HUDEP-2 (cell line): ENCODE results near the gene ZBTB9.

ENCODE experiments used
- DNase-seq, 76 experiments: peaks; one replicate each; lab custom pipeline; 2025; ENCODE audit not compliant: unreplicated experiment in 76 of 76; lab: John Stamatoyannopoulos, UW

The ZBTB9 gene

DNA sequence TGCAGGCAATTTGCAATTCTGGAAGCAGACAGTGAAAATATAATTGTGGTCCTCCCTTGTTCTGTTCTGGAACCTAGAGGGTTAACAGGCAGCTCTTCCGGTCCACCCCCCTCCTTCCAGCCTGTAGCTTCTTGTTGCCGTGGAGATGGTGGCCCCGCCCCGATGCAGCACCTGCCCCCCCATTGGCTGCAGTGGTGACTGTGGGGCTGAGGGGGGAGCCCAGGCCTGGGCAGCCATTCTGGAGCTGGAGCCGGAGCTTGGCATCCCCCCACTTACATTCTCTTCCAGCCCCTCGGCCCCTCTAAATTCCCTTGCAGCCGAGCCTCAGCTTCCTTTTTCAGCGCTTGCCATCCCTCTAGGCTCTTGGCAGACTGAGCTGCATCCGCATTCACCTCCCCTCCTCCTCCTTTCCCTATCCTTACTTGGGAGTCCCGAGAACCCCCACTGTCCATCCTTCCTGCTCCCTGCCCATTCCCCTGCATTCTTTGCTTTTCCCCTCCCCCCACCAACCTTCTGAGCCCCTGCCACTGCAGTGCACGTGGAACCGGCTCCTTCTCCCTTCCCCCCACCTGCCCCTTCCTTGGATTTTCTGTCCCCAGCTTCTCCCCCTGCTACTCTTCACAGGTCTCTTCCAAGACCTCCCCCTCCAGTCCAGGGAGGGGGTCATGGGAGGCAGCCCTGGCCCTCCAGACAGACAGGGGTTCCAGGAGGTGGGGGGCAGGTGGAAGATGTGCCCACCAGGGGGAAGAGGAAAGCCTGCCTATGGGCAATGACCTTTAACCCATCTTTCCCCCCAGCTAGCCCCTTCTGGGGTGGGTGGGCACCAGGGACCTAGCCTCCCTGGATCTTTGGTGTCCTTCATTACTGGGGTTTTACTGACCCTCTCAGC, 23.1 kb upstream of the ZBTB9 start:
- DNase-seq, result peak in 61 of 76 experiments; percentile 21 to 79 (median 61)

DNA sequence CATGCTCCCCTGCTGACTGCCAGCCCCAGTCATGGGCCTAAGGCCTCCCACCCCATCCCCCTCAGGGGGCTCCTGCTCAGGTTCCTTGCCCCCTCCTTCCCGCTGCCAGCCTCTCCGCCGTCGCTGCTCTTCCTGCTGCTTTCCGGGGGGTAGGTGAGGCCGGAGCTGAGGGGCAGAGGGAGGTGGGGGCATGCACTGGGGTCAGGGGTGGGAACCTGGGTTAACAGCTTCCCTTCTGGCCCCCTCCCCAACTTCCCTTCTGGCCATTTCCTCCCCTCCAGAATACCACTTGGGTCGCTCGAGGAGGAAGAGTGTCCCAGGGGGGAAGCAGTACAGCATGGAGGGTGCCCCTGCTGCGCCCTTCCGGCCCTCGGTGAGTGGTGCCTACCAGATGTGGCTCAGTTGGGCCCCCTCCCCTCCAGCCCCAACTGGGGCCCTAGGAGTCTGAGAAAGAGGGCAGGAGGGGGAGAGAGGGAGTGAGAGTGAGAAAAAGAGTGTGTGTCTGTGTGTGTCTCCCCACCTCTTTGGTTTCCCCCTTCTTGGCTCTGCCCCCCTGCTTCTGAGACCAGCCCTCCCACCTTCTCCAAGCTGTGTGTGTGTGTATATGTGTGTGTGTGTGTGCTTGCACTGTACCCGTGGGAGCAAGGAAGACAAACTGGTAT, 22.4 kb upstream of the ZBTB9 start:
- DNase-seq, result no peak

DNA sequence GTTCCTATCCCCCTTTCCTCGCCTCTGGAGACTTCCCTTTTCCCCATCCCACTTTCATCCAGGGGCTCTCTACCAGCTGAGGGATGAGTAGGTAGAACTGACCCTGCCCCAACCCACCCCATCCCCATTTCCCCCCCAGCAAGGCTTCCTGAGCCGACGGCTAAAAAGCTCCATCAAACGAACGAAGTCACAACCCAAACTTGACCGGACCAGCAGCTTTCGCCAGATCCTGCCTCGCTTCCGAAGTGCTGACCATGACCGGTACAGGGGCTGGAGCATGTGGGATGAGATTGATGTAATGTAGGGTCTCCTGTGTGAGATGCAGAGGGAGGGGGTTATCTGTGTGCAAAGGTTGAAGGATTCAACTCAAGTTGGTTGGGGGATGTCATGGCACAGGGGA, 21.8 kb upstream of the ZBTB9 start:
- DNase-seq, result no peak

DNA sequence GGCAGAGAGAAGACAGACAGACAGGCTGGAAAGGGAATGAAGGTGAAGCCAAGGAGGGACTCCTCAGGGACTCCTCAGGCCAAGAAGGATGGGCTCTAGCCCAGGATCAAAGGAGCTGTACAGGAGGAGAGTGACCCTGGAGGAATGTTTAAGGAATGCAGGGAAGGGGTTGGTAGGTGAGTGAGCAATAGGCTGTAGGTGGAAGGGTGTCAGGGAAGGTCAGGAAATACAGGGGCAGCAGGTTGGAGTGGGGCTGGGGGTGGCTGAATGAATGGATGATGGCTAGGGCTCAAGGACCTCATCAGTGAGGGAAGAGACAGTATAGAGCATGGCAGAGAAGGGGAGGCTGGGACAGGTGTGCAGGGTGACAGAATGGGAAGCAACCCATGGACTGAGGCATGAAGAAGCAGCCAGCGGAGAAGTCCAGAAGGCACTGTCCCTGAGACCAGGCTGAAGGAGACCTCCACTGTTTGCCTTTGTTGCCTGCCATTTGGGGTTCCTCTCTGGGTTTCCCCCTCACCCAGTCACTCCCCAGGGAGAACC, 21.3 kb upstream of the ZBTB9 start:
- no peak for DNase-seq

DNA sequence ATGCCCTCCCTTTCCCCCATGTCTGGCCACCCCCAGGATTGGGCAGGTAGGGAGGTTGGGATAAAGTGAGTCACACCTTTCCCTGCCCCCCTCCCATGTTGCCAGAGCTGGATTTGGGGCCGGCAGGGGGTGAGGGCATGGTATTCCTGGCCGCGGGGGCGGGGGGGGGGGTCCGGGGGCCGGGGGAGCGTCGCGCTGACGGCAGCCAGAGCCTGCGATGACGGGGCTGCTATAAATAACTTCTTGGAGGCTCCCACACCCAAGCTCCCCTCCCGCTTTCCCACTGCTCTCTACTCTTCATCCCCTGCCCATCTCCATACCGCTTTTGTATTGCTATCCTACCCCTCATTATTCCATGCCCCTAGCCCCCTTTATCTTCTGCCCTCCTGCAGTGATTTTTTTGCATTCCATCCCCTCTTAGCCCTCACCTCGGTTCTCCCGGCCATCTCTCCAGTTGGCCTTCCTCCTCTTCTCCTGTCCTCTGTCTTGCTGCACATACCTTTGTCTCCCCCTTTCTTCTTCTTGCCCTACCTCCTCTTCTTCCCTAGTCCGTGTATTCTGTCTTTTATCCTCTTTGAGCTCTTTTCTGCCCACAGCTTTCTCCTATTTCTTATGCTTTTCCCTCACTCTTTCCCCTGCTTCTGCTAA, 20.7 kb upstream of the ZBTB9 start:
- no peak for DNase-seq

DNA sequence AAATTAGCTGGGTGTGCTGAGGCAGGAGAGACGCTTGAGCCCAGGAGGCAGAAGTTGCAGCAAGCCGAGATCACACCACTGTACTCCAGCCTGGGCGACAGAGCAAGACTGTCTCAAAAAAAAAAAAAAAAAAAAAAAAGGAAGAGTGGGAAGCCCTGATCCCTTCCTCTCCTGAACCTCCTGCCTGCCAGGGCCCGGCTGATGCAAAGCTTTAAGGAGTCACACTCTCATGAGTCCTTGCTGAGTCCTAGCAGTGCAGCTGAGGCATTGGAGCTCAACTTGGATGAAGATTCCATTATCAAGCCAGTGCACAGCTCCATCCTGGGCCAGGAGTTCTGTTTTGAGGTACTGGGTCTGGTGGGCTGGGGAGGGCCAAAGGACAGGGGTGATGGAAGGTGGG, 19.4 kb upstream of the ZBTB9 start:
- no peak for DNase-seq

DNA sequence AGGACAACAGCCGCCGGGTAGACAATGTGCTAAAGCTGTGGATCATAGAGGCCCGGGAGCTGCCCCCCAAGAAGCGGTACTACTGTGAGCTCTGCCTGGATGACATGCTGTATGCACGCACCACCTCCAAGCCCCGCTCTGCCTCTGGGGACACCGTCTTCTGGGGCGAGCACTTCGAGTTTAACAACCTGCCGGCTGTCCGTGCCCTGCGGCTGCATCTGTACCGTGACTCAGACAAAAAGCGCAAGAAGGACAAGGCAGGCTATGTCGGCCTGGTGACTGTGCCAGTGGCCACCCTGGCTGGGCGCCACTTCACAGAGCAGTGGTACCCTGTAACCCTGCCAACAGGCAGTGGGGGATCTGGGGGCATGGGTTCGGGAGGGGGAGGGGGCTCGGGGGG, 16.7 kb upstream of the ZBTB9 start:
- no peak for DNase-seq

DNA sequence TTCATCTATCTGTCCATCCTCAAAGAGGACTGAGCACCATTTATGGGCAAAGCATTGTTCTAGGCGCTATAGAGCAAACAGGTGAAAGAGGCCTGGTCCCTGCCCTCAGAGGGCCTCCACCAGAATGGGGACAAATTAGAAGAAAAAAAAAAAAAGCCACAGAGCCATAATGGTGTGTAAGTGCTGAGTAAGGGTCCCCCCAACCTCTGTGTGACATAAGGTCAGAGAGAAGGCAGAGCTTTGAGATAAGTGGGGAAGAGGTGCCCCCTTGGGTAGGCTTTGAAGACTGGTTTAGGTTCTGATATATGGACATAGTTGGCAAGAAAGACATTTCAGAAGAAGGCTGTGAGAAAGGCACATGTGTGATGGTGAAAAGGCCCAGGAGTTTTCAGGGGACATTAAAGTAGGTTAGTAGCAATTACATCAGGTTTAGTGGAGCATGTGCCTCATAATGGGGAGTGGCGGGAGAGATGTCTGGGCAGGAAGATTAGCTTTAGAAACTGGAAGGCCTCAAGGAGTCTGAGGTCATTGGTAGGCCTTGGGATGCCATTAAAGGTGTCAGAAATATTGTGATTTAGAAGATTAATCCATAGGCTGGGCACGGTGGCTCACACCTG, 15.3 kb upstream of the ZBTB9 start:
- no peak for DNase-seq

DNA sequence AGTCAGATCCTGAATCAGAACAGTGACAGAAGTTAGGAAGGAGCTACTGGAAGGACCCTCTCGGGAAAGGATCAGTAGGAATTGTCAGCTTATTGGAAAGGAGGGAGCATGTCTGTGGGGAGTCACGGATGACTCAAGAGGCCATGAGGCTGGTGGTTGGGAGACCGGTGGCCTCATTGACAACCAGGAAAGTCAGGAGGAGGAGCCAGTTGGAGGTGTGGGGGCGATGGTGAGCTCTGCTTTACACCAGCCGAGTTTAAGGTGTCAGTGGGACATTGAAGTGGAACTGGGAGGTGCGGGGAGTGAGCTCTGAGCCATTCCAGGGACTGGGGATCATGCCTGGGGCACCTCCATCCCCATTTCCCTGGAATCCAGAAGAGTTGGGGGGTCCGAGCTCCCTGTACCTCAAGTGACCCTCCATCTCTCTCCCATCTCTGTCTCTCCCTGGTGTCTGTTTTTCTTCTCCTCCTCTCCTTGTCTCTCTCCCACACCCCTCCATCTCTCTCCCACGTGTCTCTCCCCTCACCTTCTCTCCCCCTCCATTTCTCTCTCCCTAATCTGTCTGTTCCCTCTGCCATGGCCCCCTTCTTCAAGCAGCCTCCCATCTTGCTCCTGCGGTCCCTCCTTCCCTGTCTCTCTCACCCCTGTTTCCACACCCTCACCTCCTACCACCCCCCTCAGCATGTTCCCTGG, 14.3 kb upstream of the ZBTB9 start:
- no peak for DNase-seq

DNA sequence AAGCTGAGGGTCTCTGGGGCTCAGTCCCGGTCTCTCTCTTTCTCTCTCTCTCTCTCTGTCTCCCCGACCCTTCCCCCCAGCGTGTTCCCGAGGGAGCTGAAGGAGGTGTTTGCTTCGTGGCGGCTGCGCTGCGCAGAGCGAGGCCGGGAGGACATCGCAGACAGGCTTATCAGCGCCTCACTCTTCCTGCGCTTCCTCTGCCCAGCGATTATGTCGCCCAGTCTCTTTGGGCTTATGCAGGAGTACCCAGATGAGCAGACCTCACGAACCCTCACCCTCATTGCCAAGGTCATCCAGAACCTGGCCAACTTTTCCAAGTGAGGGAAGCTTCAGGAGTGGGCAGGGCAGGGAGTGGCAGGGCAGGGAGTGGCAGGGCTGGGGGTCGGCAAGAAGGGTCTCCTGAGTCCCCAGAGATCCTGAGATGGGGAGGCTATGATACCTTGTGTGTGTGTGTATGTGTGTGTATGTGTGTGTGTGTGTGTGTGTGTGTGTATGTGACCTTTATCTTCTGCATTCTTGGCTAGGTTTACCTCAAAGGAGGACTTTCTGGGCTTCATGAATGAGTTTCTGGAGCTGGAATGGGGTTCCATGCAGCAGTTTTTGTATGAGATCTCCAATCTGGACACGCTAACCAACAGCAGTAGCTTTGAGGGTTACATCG, 13.6 kb upstream of the ZBTB9 start:
- no peak for DNase-seq

DNA sequence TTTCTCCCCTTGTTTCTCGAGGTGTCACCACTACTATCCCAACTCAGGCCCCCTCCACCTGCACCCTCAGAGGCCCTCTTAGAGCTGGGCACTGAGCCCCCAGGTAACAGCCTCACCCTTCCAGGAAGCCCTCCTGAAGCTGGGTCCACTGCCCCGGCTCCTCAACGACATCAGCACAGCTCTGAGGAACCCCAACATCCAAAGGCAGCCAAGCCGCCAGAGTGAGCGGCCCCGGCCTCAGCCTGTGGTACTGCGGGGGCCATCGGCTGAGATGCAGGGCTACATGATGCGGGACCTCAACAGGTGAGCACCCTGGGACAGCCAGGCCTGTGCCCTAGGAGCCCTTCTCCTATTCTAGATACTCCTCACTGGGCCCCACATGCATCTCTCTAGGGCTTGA, 12.9 kb upstream of the ZBTB9 start:
- DNase-seq, result no peak

DNA sequence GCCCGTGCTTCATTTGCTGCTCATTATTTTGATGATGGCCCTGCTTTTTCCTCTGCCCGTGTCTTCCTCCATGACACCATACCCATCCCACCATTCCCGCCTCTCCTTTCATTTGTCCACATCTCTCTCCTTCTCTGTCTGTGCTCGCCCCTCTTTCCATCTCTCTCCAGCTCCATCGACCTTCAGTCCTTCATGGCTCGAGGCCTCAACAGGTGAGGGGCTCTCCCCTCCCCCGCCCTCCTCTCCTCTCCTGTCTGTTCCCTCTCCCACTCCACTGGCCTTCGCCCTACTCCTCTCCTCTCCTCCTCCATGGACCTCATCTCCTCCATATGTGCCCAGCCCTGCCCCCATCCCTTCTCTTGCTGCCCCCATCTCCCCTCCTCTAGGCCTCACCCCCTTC, 12.1 kb upstream of the ZBTB9 start:
- DNase-seq, result no peak

DNA sequence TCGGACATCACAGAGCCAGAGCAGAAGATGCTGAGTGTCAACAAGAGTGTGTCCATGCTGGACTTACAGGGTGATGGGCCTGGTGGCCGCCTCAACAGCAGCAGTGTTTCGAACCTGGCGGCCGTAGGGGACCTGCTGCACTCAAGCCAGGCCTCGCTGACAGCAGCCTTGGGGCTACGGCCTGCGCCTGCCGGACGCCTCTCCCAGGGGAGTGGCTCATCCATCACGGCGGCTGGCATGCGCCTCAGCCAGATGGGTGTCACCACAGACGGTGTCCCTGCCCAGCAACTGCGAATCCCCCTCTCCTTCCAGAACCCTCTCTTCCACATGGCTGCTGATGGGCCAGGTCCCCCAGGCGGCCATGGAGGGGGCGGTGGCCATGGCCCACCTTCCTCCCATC, 11.4 kb upstream of the ZBTB9 start:
- no peak for DNase-seq

DNA sequence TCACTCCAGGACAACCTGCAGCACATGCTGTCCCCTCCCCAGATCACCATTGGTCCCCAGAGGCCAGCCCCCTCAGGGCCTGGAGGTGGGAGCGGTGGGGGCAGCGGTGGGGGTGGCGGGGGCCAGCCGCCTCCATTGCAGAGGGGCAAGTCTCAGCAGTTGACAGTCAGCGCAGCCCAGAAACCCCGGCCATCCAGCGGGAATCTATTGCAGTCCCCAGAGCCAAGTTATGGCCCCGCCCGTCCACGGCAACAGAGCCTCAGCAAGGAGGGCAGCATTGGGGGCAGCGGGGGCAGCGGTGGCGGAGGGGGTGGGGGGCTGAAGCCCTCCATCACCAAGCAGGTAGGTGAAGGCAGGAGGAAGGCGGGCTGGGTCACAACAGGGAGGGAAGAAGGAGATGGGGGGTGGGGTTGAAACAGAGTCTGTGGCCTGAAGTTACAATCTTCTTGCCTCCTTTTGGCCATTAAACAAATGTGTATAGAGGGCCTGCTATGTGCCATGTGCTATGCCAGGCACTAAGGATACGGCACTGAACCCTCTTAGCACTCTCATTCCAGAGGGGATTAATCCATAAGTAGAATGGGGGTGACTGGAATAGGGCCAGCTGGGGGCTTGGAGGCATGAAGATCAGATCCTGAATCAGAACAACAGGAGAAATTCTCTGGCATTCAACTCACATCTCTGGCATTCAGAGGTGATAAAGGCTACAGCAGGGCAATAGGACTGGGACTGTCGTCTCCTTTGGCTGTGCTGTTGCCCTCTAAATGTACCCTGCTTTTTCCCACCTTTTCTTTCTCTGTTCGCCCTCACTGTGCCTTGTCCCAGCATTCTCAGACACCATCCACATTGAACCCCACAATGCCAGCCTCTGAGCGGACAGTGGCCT, 10.5 kb upstream of the ZBTB9 start:
- DNase-seq, result no peak

DNA sequence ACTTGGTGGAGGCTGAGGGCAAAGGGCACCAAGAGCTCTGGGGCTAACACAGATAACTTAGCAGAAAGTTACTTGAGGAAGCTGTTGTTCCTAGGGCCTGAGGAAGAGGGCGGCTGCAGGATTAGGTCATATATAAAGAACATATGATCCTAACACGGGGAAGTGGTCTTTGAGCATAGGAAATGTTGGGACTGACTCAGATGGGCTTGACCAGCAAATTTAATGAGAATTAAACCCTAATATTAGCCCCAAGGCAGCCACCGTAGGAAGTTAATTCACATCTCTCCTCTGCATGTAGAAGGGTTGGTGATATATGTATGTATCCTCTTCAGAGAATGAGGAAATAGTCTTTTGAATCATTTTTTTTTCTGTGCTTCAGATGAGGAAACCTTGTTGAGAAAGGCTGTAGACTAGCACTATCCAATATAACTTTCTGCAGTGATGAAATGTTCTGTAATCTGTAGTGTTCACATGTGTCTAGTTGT, 9.2 kb upstream of the ZBTB9 start:
- DNase-seq, result no peak

DNA sequence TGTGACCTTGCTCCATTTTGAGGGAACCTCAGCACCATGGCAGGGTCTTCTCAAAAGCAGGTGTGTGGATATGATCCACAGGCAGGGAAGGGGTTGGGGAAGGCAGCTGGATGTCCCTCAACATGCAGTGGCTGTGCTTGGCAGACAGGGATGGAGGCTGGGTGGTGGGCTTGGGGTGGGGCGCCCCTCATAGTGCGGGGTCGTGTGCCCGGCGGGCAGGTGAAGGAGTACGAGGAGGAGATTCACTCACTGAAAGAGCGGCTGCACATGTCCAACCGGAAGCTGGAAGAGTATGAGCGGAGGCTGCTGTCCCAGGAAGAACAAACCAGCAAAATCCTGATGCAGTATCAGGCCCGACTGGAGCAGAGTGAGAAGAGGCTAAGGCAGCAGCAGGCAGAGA, 8.0 kb upstream of the ZBTB9 start:
- DNase-seq, result no peak

DNA sequence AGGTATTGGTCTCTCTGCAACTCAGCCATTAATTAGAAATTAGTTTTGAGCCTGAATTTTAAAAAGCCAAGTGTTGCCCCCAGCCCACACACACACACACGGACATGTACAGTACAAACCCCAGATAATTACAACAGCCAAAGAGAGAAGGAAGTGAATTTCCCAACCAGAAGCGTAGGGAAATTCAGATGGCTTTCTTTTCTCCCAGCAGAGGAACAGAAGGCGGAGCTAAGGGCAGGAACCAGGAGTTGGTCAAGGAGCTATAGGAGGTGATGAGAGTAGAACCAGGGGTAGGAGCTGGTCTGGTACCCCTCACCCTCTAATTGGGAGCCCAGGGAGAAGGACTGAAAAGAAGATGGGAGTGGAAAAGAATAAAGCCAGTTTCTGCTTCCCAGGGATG, 3.9 kb upstream of the ZBTB9 start:
- no peak for DNase-seq

DNA sequence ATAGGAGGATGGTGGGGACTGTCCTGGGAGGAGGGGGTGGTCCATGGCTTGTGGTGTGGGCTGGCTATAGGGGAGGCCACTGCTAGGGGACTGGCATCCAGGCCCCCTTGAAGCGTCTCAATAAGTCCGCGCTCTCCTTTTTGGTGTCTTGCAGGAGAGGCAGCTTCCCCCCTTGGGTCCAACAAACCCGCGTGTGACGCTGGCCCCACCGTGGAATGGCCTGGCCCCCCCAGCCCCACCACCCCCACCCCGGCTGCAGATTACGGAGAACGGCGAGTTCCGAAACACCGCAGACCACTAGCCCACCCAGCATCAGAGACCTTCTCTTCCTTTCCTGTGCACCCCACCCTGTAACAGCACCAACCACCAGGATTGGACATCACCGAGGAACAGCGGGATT, 2.8 kb upstream of the ZBTB9 start:
- no peak for DNase-seq

DNA sequence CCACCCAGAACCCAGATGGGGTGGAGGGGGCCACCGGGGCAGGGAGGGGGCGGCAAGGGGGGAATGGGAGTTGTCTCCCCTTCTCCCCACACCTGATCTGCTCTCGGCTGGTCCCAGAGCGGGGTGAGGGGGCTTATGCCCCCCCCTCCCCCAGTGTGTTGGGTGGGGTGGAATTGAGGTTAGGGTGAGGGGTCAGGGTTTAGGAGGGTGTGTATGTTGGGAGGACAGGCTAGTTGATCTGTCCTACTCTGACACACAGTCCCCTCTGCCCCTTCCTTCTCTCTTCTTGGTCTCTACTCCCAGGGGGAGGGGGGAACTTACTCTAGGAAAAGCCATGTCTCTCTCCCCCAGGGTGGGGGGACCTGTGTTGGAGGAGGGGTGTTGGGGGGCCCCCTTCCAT, 1.9 kb upstream of the ZBTB9 start:
- no peak for DNase-seq
